GM21360 (cell line): ENCODE data around the gene RBM28.

Experiments
- ATAC-seq: cut with Tn5 transposase; IDR thresholded peaks from one replicate; pipeline ENCODE4 v1.9.1; 2021; ENCODE audit warnings: mild to moderate bottlenecking, moderate library complexity; ENCODE audit not compliant: unreplicated experiment

RBM28 gene

DNA sequence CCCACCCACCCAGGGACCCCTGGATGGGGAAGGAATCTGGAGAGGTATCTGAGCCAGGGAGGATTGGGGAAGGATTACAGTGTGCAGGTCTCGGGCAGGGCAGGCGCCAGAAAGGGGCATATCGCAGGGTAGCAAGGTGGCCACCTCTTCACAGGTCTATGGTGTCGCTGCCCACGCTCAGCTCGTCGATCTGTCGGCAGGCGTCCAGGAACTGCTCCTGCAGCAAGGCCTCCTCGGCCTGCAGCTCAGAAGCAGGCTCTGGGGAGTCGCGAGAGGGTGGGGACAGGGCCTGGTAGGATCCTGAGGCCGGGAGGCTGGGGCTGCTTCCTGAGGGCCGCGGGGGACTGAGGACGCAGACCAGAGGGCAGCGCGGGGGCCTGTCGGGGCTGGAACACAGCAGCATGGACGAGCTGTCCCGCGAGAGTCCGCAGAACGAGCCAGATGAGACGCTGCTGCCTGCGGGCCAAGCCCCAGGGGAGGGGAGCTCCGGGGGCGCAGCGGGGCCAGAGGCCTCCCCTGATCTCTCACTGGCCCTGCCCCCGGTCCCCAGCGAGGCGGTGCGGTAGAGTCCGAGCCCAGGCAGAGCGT is 7.1 kb upstream of the RBM28 start:
- ATAC-seq: no peak

DNA sequence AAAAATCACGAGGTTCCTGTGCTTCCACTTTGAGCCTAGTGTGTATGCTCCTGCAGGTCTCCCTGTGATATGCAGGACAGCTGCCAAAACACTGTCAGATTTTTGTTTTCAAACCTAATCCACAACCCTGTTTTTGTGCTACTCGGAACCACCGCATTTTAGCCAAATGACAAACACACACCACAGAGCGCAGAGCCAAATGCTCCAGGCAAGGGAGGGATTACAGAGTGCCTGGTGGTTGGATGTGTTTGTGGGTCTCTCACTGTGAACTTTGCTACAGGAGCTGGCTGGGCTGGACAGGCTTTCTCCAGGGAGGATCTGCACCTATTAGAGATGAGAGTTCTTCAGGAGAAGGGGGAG is 5.7 kb upstream of the RBM28 start:
- ATAC-seq: no peak

DNA sequence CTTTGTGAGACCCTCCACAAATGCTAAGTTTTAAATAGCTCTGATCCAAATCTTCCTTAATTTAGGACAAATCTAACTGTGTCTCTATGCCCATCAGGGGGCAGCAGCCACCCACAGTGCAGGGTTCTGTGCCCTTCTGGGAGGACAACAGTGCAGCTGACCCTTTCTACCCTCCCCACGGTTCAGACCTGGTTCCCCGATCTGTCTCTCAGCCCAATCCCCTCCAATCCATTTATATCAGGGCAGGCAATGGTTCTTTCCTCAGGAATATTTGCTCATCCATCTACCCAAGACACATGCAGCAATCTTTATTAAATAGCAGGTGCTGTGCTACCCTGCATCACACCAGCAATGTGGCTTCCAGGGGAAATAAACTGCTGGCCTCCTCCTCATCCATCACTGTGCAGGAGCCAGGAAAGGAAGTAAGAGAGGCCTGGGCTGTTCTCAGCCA is 4.0 kb upstream of the RBM28 start:
- no peak for ATAC-seq

DNA sequence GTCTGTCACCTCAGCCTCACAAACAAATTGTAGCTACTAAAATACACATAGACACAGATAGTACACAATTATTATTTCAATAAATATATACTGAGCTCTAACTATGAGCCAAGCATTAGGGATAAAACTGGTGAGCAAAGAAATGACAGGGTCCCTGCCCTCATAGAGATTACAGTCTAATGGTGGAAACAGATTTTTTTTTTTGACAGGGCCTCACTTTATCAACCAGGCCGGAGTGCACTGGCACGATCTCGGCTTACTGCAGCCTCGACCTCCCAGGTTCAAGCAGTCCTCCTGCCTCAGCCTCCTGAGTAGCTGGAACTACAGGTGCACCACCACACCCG is 695 bp upstream of the RBM28 start:
- no peak for ATAC-seq

DNA sequence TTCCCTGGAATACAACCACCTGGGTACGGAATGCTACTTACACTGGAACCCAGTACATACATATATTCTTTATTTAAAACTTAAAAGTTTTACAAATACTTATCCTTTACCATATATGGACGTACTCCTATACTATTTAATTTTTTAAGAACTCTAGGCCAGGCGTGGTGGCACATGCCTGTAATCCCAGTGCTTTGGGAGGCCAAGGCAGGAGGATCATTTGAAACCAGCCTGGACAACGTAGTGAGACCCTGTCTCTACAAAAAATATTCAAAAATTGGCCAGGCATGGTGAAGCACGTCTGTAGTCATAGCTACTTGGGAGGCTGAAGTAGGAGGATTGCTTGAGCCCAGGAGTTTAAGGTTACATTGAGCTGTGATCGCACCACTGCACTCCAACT is 2.0 kb downstream of the RBM28 start:
- ATAC-seq: no peak

DNA sequence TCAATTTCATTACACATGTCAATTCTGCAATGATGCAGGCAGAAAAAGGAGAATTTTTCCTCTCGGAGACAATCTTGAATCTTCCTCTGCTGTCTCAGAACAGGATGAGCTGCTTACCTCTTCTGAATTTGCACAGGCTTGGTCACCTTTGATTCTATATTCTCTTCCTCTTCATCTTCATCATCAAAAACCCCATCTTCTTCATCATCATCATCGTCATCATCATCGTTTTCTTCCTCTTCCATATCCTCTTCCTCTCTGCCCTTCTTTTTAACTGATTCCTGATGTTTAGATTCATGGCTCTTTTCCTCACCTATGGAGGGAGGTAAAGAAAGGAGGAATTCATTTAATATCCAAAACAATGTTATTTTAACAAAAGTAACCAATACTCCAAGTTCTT is 8.0 kb downstream of the RBM28 start:
- no peak for ATAC-seq

- ATAC-seq: no peak
Measured at GRCh38 chr7:128324368-128324680, 19.4 kb downstream of the RBM28 start.

DNA sequence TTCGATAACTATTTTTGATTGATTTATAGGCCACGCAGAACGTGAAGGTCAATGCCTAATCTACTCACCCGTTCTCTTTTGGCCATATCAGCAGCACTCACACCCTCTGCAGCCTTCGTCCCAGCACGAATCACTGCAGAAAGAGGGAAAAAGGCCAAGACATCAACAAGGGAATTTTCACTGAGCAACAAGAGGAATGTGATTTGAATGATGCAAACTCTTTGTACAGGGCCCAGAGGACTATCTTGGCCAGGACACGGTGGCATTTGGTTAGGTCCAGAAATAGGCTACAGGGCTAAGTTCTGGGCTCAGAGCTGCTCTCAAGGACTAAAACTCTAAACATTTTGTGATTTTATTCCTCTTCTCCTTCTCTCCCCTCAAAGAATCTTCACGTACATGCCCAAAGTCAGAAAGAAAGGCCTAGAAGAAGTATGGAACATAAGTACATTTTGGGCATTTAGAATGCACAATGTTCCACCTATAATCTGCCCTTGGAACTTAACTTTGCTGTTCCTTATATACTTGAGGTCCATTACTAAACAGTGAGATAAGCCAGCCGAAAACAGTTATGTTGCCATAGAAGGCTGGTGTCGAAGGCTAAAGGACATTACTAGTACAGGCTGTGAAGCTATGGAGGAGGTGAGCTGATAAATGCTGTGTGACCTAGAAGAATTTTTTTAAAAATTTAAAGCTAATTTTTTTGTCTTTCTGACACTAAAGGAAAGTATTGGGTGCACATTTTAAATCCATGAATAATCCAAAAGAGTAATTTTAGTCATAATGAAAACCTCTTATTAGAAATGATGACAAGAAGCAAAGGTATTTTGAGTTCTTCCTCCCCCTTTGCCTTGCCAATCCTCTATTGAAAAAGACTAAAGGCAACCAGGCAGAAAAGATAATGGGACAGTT is 20.0 kb downstream of the RBM28 start:
- no peak for ATAC-seq

GRCh38 chr7:128323040-128323439 is 20.7 kb downstream of the RBM28 start:
- no peak for ATAC-seq

DNA sequence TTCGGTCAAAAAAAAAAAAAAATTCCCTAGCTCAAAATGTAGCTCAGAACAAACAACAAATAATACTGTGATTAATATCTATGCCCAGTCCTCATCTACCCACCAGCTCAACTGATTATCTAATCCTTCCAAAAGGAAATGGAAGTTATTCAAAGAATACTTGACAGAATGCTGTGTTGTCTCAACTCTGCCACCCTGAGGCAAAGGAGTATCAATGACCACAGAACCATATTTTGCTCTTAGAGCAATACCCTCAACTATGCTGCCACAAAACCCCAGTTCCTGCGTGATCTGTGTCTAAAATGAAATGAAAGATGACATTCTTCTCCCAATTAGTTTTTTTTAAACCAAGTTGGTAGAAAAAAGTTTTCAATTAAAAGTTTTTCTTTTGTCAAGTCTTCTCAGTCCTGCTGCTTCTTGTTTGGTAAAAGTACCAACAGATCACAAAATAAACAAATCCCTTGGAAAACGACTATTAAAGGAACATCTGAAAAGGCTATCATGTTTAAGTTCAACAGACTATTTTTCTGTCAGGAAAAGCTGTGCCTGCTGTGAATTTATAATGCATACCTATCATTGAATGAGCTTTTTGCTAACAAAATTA is 21.6 kb downstream of the RBM28 start:
- no peak for ATAC-seq

DNA sequence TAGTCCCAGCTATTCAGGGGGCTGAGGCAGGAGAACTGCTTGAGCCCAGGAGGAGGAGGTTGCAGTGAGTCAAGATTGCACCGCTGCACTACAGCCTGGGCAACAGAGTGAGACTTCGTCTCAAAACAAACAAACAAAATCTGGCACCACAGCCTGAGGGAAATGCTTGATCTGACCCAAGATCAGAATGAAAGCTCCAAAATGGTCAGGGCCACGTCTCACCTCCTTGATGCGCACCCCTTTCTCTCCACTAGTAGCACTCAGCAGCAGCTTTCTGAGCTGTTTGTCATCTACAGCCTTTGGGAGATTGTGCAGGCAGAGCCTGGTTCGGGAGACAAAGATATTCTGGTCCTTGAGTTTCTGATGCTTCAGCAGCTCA is 22.7 kb downstream of the RBM28 start:
- no peak for ATAC-seq

GRCh38 chr7:128318691-128319090 is 25.0 kb downstream of the RBM28 start:
- ATAC-seq: no peak

GRCh38 chr7:128311013-128311412 is 32.7 kb downstream of the RBM28 start:
- no peak for ATAC-seq

DNA sequence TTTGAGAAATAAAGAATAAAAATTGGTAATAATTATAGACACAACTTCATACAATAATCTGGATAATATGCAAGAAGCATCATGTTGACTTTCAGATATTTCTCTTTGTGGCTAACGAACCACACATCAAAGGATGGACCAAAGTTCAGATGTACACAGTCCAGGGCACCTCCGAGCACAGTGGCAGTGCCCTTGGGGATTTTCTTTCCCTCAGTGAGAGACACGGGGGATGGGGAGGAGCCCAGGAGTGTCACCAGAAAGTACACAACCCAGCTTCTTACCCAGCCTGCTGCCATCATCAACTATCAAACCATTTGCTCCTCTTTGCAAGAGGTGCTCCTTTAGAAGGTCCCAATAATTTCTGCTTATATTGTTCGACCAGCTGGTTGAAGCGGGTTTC is 33.2 kb downstream of the RBM28 start:
- ATAC-seq: no peak

GRCh38 chr7:128309976-128310375 is 33.7 kb downstream of the RBM28 start:
- ATAC-seq: no peak

DNA sequence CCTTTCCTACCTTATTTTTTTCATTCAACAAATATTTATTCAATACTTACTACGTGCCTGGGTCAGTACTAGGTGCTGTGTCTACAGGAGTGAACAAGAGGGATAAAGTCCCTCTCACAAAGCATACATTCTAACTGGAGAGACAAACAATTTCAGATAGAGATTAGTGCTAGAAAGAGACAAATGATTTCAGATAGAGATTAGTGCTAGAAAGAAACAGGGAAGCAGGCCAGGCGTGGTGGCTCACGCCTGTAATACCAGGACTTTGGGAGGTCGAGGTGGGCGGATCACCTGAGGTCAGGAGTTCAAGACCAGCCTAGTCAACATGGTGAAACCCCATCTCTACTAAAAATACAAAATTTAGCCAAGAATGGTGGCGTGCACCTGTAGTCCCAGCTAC is 34.6 kb downstream of the RBM28 start:
- ATAC-seq: no peak

DNA sequence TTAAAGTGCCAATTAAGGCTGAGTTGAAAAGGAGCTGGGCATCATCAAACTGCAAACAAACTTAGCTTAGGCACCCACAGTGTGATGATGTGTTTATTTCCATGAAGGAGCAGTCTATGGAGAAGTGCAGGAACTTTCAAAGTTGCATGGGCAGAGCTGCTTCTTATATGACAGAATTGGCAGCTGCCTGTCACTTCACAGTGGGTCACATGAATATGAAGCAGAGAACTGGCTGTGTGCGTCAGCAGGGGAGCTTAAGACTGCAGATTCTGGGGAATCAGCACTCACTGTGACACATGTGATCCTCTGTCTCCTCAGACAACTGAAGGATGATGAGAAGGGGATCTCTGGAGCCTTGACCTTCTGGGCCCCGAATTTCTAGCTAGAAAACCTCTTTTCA is 36.6 kb downstream of the RBM28 start:
- ATAC-seq: no peak

- no peak for ATAC-seq
Measured at GRCh38 chr7:128304212-128304611, 39.5 kb downstream of the RBM28 start.

DNA sequence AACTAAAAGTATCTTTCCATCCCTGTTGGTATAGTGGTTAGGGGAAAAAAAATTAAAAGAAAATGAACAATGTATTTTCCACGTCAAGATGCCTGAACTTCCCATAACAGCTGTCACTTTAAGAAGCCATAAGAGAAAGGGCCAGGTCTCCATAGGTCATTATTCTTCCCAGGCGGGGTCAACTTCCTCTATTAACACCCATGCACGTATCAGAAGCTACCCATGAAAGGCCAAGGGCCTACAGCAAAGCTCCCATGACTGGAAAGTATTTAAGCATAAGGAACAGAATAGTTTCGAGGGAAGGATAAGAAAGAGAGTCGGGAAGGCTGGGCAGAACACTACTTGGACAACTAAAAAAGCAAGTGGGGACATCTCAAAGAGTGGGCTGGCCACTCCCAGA is 40.1 kb downstream of the RBM28 start:
- ATAC-seq: no peak

GRCh38 chr7:128303133-128303532 is 40.6 kb downstream of the RBM28 start:
- ATAC-seq: no peak

- ATAC-seq: no peak
Measured at GRCh38 chr7:128302139-128302538, 41.6 kb downstream of the RBM28 start.

- no peak for ATAC-seq
Measured at GRCh38 chr7:128299109-128299607, 44.5 kb downstream of the RBM28 start.
